AG04450 (cell line): ENCODE measurements around the gene CBFB. TPM values are rescaled to one million over a fixed set of nuclear protein-coding genes. Genes with fewer than 3 reads are reported as not detected.
"Not testable (repeated sequence)": the region's sequence is repeated elsewhere in the genome, so short reads cannot be mapped to it uniquely, and the experiment has no call there.

ENCODE experiments used
- CTCF ChIA-PET: fragments of 300-600, 350-600 bp; formaldehyde crosslinking; extraction: SDS; loops from one replicate; lab custom pipeline; 2022; ENCODE audit warnings: antibody characterized with exemption, inconsistent platforms; lab: Charles Lee
- POLR2A ChIA-PET: fragments of 350-600 bp; formaldehyde crosslinking; extraction: SDS; loops from one replicate; lab custom pipeline; 2021; ENCODE audit warnings: antibody characterized with exemption, inconsistent platforms; lab: Yijun Ruan, JAX
- DNase-seq: peaks from one replicate; pipeline ENCODE4 v3.0.0-alpha.2; 2011; ENCODE audit warnings: low read depth, low spot score
- H3K27ac ChIP-seq: one replicate; pipeline ENCODE4 v1.5.1; 2012; ENCODE audit warnings: low read depth, low read length, control low read depth
- H3K27me3 ChIP-seq: one replicate; pipeline ENCODE4 v1.6.0; 2012; ENCODE audit warnings: low read length; ENCODE audit not compliant: control insufficient read depth, insufficient read depth
- H3K4me3 ChIP-seq: 2 replicates; pipeline ENCODE4 v1.5.1; 2011; ENCODE audit warnings: mild to moderate bottlenecking, low read depth, low read length, control low read depth
- H3K9me3 ChIP-seq: 2 replicates; pipeline ENCODE4 v1.5.1; 2012; ENCODE audit warnings: low read length; ENCODE audit not compliant: control insufficient read depth, insufficient read depth
- polyA plus RNA-seq: library from polyadenylated mRNA; depleted of rRNA; stranded (reverse); fragments of >200 nt; gene quantifications from 2 replicates; pipeline ENCODE4 v1.2.3, GENCODE V29; 2011
- TF ChIP-seq, protein P1 (sequence below): IDR thresholded peaks from 2 replicates; pipeline ENCODE4 v1.5.1; 2011; ENCODE audit warnings: low read depth, low read length, control low read depth, inconsistent platforms

Gene CBFB
- polyA plus RNA-seq, 1 experiment = 46.1 TPM

DNA sequence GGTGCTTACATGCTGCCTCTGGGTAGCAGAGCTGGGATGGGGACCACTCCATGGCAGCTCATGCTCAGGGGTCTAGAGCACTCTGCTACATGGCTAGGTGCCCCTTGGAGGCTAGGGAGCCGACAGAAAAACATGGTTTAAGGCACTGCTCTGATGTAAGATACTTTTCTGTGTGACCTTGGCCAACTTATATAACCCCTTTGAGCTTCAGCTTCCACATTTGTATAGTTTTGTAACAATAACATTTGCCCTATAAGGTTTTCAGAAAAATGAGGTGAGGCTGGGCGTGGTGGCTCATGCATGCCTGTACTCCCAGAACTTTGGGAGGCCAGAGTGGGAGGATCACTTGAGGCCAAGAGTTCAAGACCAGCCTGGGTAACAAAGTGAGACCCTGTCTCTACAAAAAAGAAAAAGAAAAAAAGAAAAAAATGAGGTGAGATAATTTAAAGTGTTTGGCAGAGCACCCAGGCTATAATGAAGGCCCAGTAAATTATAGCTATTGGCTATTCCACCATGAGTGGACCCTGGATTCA is 37.3 kb upstream of the CBFB start:
- POLR2A ChIA-PET = no interaction called here
- DNase-seq = no peak
- CTCF ChIA-PET = interaction anchor here (0.7 to 1.9 kb wide), 3 partner anchors 16 to 31 kb away, joined by 3 to 5 read pairs (median 3); no protein-coding TSS in a partner anchor

GRCh38 chr16:66993558-66993957 is 35.4 kb upstream of the CBFB start:
- POLR2A ChIA-PET = interaction anchor here (0.9 kb wide), 1 partner anchor 24 kb away, joined by 3 read pairs; no protein-coding TSS in a partner anchor
- CTCF ChIA-PET, H3K27me3 ChIP-seq, H3K4me3 ChIP-seq, H3K27ac ChIP-seq, DNase-seq, H3K9me3 ChIP-seq: not testable (repeated sequence)

More for the DNA sequence above, 37.3 kb upstream of the CBFB start:
- TF ChIP-seq, protein P1, sequence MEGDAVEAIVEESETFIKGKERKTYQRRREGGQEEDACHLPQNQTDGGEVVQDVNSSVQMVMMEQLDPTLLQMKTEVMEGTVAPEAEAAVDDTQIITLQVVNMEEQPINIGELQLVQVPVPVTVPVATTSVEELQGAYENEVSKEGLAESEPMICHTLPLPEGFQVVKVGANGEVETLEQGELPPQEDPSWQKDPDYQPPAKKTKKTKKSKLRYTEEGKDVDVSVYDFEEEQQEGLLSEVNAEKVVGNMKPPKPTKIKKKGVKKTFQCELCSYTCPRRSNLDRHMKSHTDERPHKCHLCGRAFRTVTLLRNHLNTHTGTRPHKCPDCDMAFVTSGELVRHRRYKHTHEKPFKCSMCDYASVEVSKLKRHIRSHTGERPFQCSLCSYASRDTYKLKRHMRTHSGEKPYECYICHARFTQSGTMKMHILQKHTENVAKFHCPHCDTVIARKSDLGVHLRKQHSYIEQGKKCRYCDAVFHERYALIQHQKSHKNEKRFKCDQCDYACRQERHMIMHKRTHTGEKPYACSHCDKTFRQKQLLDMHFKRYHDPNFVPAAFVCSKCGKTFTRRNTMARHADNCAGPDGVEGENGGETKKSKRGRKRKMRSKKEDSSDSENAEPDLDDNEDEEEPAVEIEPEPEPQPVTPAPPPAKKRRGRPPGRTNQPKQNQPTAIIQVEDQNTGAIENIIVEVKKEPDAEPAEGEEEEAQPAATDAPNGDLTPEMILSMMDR = no peak
- Histone ChIP-seq H3K27ac (no peak overlapping the region), H3K4me3 (no peak overlapping the region), H3K9me3 (no peaks in the 10 kb centered on the region), H3K27me3 (peaks cover 2% of the 10 kb centered on the region)

DNA sequence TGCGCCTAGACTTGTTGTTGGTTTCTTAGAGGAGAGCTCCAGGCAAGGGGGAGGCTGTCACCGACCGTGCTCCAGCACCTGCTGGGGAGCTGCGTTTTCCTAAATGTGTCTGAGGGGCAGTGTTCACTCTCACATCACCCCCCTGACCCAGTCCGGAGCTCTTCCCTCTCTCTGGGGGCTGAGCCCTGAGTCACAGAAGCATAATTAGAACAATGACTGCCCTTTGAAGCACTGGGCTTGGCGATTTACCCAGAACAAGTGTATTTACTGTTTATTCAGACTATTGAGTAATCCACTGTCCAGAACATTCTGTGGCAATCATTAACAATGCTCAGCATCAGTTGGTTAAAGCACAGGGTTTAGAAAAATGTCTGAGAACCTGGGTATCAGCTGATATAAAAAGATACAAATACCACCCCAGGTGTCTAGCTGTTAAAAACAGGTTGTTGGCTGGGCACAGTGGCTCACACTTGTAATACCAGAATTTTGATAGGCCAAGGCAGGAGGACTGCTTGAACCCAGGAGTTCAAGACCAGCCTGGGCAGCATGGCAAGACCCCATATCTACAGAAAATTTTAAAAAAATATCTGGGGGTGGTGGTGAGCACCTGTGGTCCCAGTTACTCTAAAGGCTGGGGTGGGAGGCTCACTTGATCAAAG is 32.5 kb upstream of the CBFB start:
- POLR2A ChIA-PET = interaction anchor here (0.5 kb wide), 1 partner anchor 20 kb away, joined by 4 read pairs; no protein-coding TSS in a partner anchor
- peak; percentile 39 for DNase-seq

GRCh38 chr16:66996983-66997358 is 32.0 kb upstream of the CBFB start:
- no peaks in the 10 kb centered on the region for H3K9me3 ChIP-seq
- no peak overlapping the region for H3K27ac ChIP-seq
- TF ChIP-seq, protein P1 = no peak
- no peak overlapping the region for H3K4me3 ChIP-seq
- H3K27me3 ChIP-seq = peaks cover 7% of the 10 kb centered on the region
- POLR2A ChIA-PET = interaction anchor here (0.7 kb wide), 1 partner anchor 839 kb away, joined by 4 read pairs; no protein-coding TSS in a partner anchor
- CTCF ChIA-PET = no interaction called here
- DNase-seq = no peak

More for the DNA sequence above, 32.5 kb upstream of the CBFB start:
- Histone ChIP-seq H3K9me3 (no peaks in the 10 kb centered on the region), H3K27ac (no peak overlapping the region), H3K4me3 (no peak overlapping the region), H3K27me3 (peaks cover 7% of the 10 kb centered on the region)
- CTCF ChIA-PET = no interaction called here
- TF ChIP-seq, protein P1 = no peak

DNA sequence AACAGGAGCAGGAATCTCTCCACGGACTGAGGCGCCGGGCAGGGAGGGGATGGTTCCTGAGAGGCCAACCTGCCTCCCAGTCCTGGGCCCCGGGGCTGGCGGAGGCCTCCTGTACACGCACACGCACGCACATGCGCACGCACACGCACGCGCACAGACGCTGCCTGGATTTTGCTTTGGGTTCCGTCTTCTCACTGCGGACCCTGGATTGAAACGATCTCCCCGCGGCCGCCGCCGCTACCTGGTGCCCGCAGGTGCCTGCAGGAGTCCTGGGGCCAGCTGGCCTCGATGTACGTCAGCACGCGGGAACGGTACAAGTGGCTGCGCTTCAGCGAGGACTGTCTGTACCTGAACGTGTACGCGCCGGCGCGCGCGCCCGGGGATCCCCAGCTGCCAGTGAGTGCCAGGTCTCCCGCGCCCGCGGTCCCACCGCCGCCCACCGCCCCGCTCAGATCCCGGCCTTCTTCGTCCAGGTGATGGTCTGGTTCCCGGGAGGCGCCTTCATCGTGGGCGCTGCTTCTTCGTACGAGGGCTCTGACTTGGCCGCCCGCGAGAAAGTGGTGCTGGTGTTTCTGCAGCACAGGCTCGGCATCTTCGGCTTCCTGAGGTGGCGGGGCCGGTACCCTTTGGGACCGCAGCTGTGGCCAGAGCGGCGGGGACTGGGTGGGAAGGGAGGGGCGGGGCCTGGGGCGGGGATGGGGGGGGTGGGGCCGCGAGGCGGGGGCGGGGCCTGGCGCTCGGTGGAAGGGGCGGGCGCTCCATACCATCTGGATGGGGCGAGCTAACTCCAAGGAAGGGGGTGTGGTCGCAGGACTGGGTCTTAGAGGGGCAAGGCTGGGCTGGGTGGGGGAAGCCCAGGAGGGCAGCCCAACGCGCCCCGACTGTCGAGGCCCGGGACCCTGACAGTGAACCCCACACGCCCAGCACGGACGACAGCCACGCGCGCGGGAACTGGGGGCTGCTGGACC is 28.3 kb upstream of the CBFB start:
- Histone ChIP-seq H3K27me3 (peaks cover 20% of the 10 kb centered on the region), H3K27ac (no peak overlapping the region), H3K9me3 (no peaks in the 10 kb centered on the region), H3K4me3 (peak overlapping the region; percentile 63)
- POLR2A ChIA-PET = interaction anchor here (0.5 kb wide), 1 partner anchor 150 kb away, joined by 11 read pairs; the partner anchor contains the start of gene B3GNT9
- no peak for DNase-seq
- TF ChIP-seq, protein P1 = no peak
- CTCF ChIA-PET = interaction anchor here (0.6 to 1.2 kb wide), 2 partner anchors 16 to 99 kb away, joined by 3 to 4 read pairs; no protein-coding TSS in a partner anchor
